ENCODE data around the gene FAM107B.

GRCh38 chr10:14810969-14811953 is 36.6 kb upstream of the FAM107B start:
- TF ChIP-seq SRF (IDR thresholded peaks at IDR 0.05; ENCODE audit: low read depth in 2 of 2, low read length in 2 of 2) = no peak
- TF ChIP-seq POLR2AphosphoS2 (IDR thresholded peaks at IDR 0.05; ENCODE audit: low read depth, low read length) = no peak
- no peak for TF ChIP-seq ZNF274 (IDR thresholded peaks at IDR 0.05; ENCODE audit: insufficient read depth, insufficient read length)
- no peak for TF ChIP-seq MAX (IDR thresholded peaks at IDR 0.05; ENCODE audit: low read depth, low read length)
- TF ChIP-seq CTCF (IDR thresholded peaks at IDR 0.05 in 2 of 3, conservative IDR thresholded peaks at IDR 0.05 in 1 of 3; ENCODE audit: control insufficient read depth in 2 of 3, extremely low read depth in 1 of 3, insufficient read depth in 1 of 3, low read depth in 3 of 3, low read length in 3 of 3) = peak in 1 of 3 experiments; percentile 9; a peak in 1 of 6 replicates
- TF ChIP-seq HDAC6 (IDR thresholded peaks at IDR 0.05; ENCODE audit: unreplicated experiment) = no peak
- TF ChIP-seq POLR2AphosphoS5 (IDR thresholded peaks at IDR 0.05; ENCODE audit: low read length) = no peak
- no peak for TF ChIP-seq NBN (IDR thresholded peaks at IDR 0.05)
- TF ChIP-seq SUZ12 (IDR thresholded peaks at IDR 0.05; ENCODE audit: unreplicated experiment) = no peak

Measured in GM12878 (cell line).